ENCODE data around the gene PIP4K2A.

GRCh38 chr10:22652988-22653481 lies 61.3 kb downstream of the PIP4K2A start:
- TF ChIP-seq CTCF (IDR thresholded peaks at IDR 0.05) (no peak), POLR2A (IDR thresholded peaks at IDR 0.05) (no peak)
